Measurements from ENCODE around the gene OR5AU1. TPM values are rescaled to one million over a fixed set of nuclear protein-coding genes. Genes with fewer than 3 reads are reported as not detected.
A peak's percentile ranks its signal among the peaks of the same experiment; 100 is the strongest.

The OR5AU1 gene
- total and polyA plus RNA-seq, 2 of the 13 experiments (the other 11 are each of a cell fraction or from before 2014, with no cell fraction given) = not detected

DNA sequence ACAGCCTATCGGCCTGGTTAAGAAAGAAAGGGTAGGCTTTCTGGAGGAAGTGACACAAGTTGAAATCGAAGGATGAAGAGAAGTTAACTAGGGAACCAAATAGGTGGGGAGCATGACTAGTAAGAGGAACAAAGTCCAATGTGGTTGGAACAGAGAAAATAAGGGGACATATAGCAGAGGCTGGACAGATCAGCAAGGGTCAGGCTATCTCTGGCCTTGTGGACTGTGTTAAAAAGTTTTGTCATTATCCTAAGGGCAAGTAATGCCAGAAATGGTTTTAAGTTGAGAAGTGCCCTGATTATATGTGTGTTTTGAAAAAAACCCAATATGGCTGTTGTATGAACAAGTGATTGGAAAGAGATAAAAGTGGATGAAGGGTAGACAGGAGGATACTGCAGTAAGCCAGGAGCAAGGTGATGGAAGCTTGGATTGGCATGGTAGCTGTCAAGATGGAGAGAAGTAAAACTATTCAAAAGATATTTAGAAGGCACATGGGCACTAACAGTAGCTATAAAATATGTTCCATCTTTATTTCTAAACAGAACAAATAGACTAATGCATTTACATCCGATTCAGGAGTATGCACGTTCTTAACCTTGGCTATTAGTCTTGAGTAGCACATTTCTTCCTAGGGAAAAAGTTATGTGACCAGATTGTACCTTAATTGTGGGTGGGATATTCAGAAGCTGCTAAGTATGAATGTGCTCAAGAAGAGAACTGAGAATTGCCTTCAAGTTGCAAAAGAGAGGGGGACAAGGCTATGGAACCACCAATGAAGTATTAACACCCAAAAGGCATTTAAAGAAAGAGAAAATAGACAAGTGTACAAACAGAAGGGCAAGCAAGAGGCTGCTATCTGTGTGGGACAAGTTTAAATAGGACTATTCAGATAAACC is 46.8 kb upstream of the OR5AU1 start:
- H3K27me3 ChIP-seq (ENCODE audit: control insufficient read depth in 1 of 2, insufficient read depth in 2 of 2, low read length in 2 of 2) = no peaks in the 10 kb centered on the region
- no peak for DNase-seq (ENCODE audit: low spot score)
- TSS peak; percentile 2 for BruUV-seq (replicated peaks)
- 75% methylated on average over 4 of the region's 4 CpGs for WGBS (ENCODE audit: low lambda C conversion rate)
- no peaks in the 10 kb centered on the region for H3K79me2 ChIP-seq (ENCODE audit: insufficient read depth, low read length)
- peak; percentile 12 for ATAC-seq
- H3K27ac ChIP-seq (ENCODE audit: extremely low read length, insufficient read depth, low read length) = peak overlapping the region; percentile 1
- H3K4me2 ChIP-seq (ENCODE audit: low read depth, low read length) = no peak overlapping the region
- POLR2A ChIA-PET = interaction anchor here (2.0 kb wide), 1 partner anchor 10 kb away, joined by 11 read pairs; no protein-coding TSS in a partner anchor
- CTCF ChIA-PET (ENCODE audit: low intra/inter-chr PET ratio, low total read pairs) = no interaction called here
- in situ Hi-C loops (cut with HindIII; ENCODE audit: extremely low pct_ligation_motif_present, low pct_unique_long_range_greater_than_20kb) = no loop called here
- peaks cover 61% of the 10 kb centered on the region for H3K4me1 ChIP-seq (ENCODE audit: insufficient read depth, low read length)
- H3K9ac ChIP-seq (ENCODE audit: insufficient read depth, low read depth, low read length) = no peak overlapping the region
- no peak for FAIRE-seq
- no peak overlapping the region for H2AFZ ChIP-seq (ENCODE audit: low read length)
- peaks cover under 1% of the 10 kb centered on the region; the same call in 1 of the 2 replicates for H3K9me3 ChIP-seq (ENCODE audit: low read length)
- H3K4me3 ChIP-seq (replicated peaks in 1 of 3; ENCODE audit: insufficient read depth in 1 of 3, low read depth in 2 of 3, low read length in 3 of 3) = no peak overlapping the region
- intact Hi-C loops (cut with micrococcal nuclease; ENCODE audit: unreplicated experiment) = no loop called here
- peaks cover 2 to 9% of the 10 kb centered on the region in 2 experiments; a peak in 2 of 5 replicates for H3K36me3 ChIP-seq (replicated peaks in 1 of 2; ENCODE audit: control insufficient read depth in 1 of 2, insufficient read depth in 2 of 2, low read length in 2 of 2)
- peaks cover 20% of the 10 kb centered on the region for H4K20me1 ChIP-seq (ENCODE audit: insufficient read depth, low read length)
- TF ChIP-seq TAF1 (CRISPR knock-in tag; IDR thresholded peaks at IDR 0.05) = no peak
- TF ChIP-seq, protein P1, sequence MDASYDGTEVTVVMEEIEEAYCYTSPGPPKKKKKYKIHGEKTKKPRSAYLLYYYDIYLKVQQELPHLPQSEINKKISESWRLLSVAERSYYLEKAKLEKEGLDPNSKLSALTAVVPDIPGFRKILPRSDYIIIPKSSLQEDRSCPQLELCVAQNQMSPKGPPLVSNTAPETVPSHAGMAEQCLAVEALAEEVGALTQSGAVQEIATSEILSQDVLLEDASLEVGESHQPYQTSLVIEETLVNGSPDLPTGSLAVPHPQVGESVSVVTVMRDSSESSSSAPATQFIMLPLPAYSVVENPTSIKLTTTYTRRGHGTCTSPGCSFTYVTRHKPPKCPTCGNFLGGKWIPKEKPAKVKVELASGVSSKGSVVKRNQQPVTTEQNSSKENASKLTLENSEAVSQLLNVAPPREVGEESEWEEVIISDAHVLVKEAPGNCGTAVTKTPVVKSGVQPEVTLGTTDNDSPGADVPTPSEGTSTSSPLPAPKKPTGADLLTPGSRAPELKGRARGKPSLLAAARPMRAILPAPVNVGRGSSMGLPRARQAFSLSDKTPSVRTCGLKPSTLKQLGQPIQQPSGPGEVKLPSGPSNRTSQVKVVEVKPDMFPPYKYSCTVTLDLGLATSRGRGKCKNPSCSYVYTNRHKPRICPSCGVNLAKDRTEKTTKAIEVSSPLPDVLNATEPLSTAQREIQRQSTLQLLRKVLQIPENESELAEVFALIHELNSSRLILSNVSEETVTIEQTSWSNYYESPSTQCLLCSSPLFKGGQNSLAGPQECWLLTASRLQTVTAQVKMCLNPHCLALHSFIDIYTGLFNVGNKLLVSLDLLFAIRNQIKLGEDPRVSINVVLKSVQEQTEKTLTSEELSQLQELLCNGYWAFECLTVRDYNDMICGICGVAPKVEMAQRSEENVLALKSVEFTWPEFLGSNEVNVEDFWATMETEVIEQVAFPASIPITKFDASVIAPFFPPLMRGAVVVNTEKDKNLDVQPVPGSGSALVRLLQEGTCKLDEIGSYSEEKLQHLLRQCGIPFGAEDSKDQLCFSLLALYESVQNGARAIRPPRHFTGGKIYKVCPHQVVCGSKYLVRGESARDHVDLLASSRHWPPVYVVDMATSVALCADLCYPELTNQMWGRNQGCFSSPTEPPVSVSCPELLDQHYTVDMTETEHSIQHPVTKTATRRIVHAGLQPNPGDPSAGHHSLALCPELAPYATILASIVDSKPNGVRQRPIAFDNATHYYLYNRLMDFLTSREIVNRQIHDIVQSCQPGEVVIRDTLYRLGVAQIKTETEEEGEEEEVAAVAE (CRISPR knock-in tag; IDR thresholded peaks at IDR 0.05; ENCODE audit: borderline replicate concordance) = 0 out of 2 replicates have a peak, but pooled peaks have one; percentile 5
- no peak for TF ChIP-seq SP140L (CRISPR knock-in tag; IDR thresholded peaks at IDR 0.05; ENCODE audit: borderline replicate concordance)
- TF ChIP-seq ZNF841 (CRISPR knock-in tag; IDR thresholded peaks at IDR 0.05; ENCODE audit: borderline replicate concordance) = no peak
- no peak for TF ChIP-seq ZNF232 (CRISPR knock-in tag; IDR thresholded peaks at IDR 0.05; ENCODE audit: borderline replicate concordance)
- no peak for TF ChIP-seq RFX1 (IDR thresholded peaks at IDR 0.05)
- TF ChIP-seq MED13 (CRISPR knock-in tag; IDR thresholded peaks at IDR 0.05) = no peak; the same call in 1 of the 2 replicates
- no peak for TF ChIP-seq FOSL2 (CRISPR knock-in tag; IDR thresholded peaks at IDR 0.05)
- TF ChIP-seq TARDBP (CRISPR knock-in tag; IDR thresholded peaks at IDR 0.05) = no peak
- TF ChIP-seq POLR2G (IDR thresholded peaks at IDR 0.05; ENCODE audit: low read depth, low read length) = 0 out of 2 replicates have a peak, but pooled peaks have one; percentile 4
- TF ChIP-seq KMT2B (CRISPR knock-in tag; IDR thresholded peaks at IDR 0.05) = no peak
- TF ChIP-seq EP300 (IDR thresholded peaks at IDR 0.05; ENCODE audit: low read depth in 2 of 2, low read length in 2 of 2) = no peak
- TF ChIP-seq EP300 (CRISPR knock-in tag; IDR thresholded peaks at IDR 0.05; ENCODE audit: borderline replicate concordance) = no peak
- no peak for TF ChIP-seq SMARCC2 (IDR thresholded peaks at IDR 0.05)
- TF ChIP-seq ZNF33A (CRISPR knock-in tag; IDR thresholded peaks at IDR 0.05; ENCODE audit: borderline replicate concordance) = no peak
- no peak for TF ChIP-seq SYNCRIP (IDR thresholded peaks at IDR 0.05; ENCODE audit: insufficient read depth, low read depth, low read length)
- 0 out of 2 replicates have a peak, but pooled peaks have one; percentile 7 for TF ChIP-seq NFKBIZ (CRISPR knock-in tag; IDR thresholded peaks at IDR 0.05)
- no peak for TF ChIP-seq FOXM1 (CRISPR knock-in tag; IDR thresholded peaks at IDR 0.05)
- TF ChIP-seq ZFAT (CRISPR knock-in tag; conservative IDR thresholded peaks at IDR 0.05) = no peak
- TF ChIP-seq RBM22 (optimal IDR thresholded peaks at IDR 0.05; ENCODE audit: low read length) = peak; percentile 90
- TF ChIP-seq ZFP82 (CRISPR knock-in tag; IDR thresholded peaks at IDR 0.05; ENCODE audit: borderline replicate concordance) = no peak
